Measurements from ENCODE around the gene ASTL.

The ASTL gene

DNA sequence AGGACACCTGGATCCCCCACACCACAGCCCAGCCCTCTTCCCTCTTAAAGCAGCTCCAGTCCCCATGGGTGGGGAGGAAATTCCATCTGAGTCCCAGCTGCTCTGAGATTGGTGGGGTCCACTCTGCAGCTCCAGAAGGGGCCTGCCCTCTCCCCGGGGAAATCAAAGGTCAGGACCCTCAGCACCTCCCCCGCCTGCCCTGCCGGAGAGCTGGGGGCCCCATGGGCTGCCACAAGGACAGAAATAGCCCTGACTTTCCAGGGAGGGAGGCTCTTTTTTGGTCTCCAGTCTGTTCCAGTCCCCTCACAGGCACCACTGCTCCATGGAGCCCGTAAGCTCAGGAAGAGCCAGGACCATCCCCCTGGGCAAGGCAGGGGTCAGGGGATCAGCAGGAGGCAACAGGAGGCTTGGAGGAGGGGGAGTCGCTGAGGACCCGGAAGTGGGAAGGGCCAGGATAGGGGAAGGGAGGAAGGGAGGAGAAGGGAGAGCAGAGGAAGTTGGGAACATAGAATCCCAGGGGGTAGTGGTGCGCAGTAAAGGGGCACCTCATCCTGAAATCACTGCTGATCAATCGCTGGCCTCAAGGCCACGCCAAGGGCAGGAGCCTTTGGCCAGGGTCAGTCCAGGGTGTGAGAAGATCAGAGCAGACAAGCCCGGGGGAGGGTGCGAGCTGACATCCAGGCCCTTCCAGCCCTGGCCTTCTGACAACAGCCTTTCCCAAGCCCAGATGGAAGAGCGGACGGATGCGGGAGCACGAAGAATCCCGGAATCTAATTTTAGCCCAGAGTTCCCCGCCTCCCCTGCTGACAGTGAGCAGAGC, 29.6 kb downstream of the ASTL start:
- intact Hi-C loops (cut with DNase I): no loop called here
- DNase-seq: no peak

DNA sequence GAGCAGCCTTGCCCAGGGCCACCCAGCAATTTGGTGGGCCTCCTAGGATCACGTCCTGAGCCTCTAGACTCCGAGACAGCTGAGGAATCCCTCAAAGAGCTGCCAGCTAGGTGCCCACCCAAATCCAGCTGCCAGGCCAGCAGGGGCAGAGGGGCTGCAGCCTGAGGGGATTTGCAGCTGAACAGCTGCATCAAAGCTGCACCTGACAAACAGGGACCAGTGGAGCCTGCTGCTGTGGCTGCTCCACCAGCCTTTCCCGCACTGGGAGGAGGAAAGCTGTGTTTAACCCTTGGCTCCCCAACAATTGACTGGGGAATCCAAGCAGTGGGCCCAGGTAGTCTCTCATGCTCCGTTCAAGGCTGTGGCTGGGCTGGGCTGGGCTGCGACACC, 30.2 kb downstream of the ASTL start:
- intact Hi-C loops (cut with DNase I): no loop called here
- no peak for DNase-seq

GRCh38 chr2:96107708-96108065, 30.6 kb downstream of the ASTL start:
- intact Hi-C loops (cut with DNase I): no loop called here

DNA sequence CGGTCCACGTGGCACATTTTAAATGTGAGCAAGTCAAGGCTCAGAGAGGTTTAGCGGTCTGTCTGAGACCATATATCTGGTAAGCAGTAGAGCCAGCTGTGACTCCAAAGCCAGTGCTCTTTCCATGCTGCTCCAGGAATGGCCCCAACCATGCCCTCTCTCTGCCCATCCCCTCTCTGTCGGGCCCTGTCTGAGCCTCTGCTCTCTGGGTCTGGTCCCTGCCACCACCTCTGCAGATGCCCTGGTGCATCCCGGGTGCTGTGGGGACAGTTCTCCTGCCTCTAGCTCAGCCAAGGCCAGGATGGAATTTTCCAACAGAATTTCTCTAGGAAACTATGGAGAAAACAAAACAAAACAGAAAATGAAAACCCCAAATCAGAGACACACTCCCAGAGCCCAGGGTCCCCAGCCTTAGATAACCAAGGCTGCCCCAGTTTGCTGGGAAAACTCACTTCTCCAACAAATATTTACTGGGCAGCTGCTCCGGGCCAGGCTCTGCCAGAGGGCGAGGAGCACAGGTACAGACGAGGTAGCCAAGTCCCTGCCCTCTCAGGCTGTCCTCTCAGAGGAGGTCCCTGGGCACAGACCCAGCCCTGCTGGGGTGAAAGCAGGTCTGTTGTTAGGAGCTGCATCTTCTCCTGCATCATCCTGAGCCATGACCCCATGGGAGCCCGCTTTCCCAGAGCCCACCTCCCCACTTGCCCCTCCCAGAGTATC, 31.2 kb downstream of the ASTL start:
- DNase-seq: peak in 1 of 42 donors; percentile 25
- intact Hi-C loops (cut with DNase I): no loop called here

More at GRCh38 chr2:96107708-96108065, 30.6 kb downstream of the ASTL start:
- DNase-seq: peak in 1 of 42 donors; percentile 10

DNA sequence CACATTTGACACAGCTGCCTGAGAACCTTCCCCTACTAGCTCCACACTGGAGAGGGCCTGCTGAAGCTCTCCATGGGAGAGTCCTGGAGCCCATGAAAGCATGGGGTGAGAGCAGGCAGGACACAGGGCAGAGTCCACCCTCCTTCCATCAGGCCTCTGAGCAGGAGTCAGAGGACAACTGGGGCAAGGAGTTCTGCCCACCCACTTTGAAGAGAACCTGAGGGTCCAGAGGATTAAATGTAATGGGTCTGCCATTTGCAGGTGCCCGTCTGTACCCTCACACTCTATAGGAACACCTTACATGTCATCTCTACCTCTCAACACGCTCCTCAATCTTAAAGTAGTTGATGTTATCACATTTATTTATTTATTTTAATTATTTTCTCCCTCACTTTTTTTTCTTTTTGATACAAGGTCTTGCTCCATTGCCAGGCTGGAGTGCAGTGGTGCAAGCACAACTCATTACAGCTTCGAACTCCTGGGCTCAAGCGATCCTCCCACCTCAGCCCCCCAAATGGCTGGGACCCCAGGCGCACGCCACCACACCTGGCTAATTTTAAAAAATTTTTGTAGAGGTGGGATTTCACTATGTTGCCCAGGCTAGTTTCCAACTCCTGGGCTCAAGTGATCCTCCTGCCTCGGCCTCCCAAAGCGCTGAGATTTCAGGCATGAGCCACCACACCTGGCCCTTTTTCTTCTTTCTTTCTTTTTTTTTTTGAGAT, 32.1 kb downstream of the ASTL start:
- intact Hi-C loops (cut with DNase I): no loop called here
- DNase-seq: peak in 1 of 42 donors; percentile 15

DNA sequence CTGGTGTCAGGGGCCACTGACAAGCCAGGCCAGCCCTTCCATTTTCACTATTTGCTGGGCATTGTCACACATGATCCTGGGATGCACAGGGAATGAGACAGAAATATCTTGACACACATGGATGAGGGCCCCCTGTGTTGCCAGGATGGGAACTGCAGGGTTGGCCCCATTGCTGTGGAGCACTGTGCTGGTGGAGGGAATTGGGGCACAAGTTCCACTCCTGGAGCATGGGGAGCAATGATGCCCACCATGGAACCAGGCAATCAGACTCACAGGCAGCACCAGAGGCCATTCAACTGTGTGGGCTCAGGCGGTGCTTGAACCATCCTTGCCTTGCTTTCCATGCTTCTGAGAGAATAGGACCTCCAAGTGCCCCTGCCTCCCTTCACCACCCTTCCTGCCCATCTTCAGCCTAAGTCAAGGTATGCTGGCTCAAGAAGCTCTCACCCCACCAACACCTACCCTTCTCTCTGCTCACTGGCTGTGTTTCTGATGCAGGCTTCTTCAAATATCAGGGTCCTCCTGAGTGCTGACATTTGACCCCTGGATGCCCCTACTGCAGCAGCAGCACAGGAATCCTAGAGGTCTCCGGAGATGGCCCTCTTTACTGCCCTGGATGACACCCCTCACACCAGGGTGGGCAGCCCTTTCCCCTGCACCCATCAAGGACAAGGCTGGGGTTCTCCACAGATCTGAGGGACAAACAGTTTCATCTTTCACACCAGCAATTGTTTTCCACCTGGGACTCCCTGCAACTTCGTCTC, 33.0 kb downstream of the ASTL start:
- DNase-seq: peak in 5 of 42 donors; percentile 1 to 10 (median 7)
- intact Hi-C loops (cut with DNase I): no loop called here

GRCh38 chr2:96104487-96104861, 33.8 kb downstream of the ASTL start:
- intact Hi-C loops (cut with DNase I): no loop called here
- peak in 5 of 42 donors; percentile 1 to 18 (median 12) for DNase-seq

DNA sequence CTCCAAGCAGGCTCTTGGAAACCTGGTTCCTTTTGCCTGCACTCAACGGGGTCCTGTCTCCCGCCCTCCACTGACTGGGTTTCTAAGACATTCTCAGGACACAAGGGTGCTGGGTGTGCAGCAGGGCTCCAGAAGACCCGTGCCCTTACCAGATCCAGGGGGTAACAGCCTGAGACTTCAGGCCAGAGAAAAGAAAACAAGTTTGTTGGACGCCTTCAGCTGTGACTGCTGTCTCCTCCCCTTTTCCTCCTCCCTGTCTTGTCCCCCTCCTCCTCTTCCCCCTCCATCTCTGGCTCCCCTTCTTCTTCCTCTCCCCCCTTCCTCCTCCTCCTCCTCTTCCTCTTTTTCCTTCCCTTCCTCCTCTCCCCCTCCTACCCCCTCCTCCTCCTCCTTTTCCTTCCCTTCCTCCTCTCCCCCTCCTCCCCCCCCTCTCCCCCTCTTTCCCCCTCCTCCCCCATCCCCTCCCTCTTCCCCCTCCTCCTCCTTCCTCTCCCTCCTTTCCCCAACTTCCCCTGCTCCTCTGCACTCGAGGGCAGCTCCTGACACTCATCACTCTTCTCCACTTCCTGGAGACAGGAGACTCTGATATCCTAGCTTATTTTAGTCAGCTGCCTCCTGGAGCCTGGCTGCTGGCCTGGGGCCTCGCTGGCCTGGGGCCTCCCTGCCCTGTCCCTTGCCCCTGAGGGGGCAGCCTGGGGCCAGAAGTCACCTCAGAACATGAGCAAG, 34.4 kb downstream of the ASTL start:
- peak in 9 of 42 donors; percentile 1 to 23 (median 3) for DNase-seq

GRCh38 chr2:96103187-96103601, 35.1 kb downstream of the ASTL start:
- DNase-seq: peak in 14 of 42 donors; percentile 1 to 25 (median 8)
- intact Hi-C loops (cut with DNase I): no loop called here

More for the DNA sequence above, 34.4 kb downstream of the ASTL start:
- intact Hi-C loops (cut with DNase I): no loop called here

- intact Hi-C loops (cut with DNase I): no loop called here
- DNase-seq: peak in 14 of 42 donors; percentile 2 to 30 (median 8)
These were observed 35.6 kb downstream of the ASTL start for GRCh38 chr2:96102596-96103186.

DNA sequence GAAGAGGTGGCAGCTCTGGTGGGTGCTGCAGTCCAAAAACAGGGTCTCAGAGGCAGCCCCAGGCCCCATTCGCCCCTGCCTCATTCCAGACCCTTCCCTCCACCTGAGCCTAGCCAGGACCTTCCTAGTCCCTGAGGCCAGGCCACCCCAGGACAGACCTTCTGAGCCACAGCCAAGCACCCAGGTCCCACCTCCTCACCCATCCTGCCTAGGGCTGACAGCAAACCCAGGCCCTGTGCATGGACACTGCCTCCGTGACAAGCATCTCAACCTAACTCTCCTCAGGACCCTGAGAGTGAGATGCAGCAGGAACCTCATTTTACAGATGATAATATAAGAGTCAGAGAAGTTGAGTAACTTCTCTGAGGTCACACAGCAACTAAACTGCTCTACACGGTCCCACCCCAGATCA, 37.4 kb downstream of the ASTL start:
- peak in 14 of 42 donors; percentile 0 to 18 (median 6) for DNase-seq
- intact Hi-C loops (cut with DNase I): no loop called here

- intact Hi-C loops (cut with DNase I): no loop called here
These were observed 38.2 kb downstream of the ASTL start for GRCh38 chr2:96099861-96100798.

GRCh38 chr2:96098900-96099590, 39.3 kb downstream of the ASTL start:
- intact Hi-C loops (cut with DNase I): no loop called here
- peak in 25 of 42 donors; percentile 1 to 38 (median 8) for DNase-seq

More at GRCh38 chr2:96099861-96100798, 38.2 kb downstream of the ASTL start:
- DNase-seq: peak in 21 of 42 donors; percentile 1 to 31 (median 6)

DNA sequence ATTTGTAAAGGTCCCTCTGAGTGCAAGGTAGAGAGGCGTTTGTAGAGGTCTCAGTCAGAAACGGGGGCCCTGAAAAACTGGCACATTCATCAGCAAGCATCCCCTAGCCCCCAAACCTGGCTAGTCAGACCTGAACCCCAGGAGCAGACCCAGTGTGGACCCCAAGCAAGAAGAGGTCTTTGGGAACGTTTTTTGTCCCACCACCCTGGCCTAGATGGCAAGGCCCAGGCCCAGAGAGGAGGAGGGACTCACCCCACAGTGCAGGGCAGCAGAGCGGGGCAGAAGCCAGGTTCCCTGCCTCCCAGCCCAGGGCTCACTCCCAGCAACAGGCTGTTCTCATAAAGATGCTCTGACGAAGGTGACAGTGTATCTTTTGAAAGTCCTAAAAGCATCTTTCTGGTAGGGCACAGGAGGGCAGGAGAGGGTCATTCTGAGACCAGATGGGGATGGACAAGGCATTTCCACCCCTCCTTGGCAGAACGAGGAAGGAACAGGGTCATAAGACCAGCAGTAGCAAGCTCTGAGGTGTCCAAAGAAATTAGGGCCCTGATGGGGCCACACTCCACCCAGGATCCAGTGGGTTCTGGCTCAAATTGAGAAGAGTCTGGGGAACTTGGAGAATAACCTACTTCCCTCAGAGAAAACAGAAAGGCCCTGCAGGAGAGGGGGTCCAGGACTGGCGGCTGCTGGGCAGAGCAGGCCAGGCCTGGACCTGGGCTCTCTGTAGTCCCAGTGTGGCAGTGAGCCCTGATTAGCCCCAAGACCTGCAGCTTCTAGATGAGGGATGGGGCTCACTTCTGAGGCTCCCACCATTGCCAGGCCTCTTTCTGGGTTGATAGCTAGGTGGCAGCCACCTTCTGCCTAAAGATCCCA, 40.1 kb downstream of the ASTL start:
- intact Hi-C loops (cut with DNase I): no loop called here
- DNase-seq: peak in 22 of 42 donors; percentile 0 to 31 (median 6)

DNA sequence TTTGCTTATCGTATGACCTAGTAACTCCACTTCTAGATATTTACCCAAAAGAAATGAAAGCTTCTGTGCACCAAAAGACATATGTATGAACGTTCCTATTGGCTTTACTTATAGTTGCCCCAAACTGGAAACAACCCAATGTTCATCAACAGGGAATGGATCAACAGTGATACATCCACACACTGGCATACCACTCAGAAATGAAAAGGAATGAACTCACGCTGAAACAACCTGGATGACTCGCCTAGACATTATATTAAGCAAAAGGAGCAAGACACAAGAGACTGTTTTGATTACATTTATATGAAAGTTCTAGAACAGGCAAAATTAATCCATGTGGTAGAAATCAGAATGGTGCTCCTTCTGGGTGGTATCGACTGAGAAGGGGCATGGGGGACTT, 40.9 kb downstream of the ASTL start:
- intact Hi-C loops (cut with DNase I): no loop called here
- DNase-seq: no peak

Data from head of caudate nucleus (tissue), 42 donors.